Lung (tissue), 12 donors: ENCODE results near the gene TCF20. TPM values are rescaled to one million over a fixed set of nuclear protein-coding genes. Genes with fewer than 3 reads are reported as not detected.
A peak's percentile ranks its signal among the peaks of the same experiment; 100 is the strongest.

Experiments used
- ATAC-seq: fragments of 200-7000 bp; cut with Tn5 transposase; one replicate; pipeline ENCODE4 v1.9.1; 2020; ENCODE audit warnings: moderate number of reproducible peaks; ENCODE audit not compliant: insufficient read depth, low FRiP score
- DNase-seq, 3 donors: peaks; one replicate each; pipeline ENCODE4 v3.0.0-alpha.2; 2013 to 2017
- H3K27ac ChIP-seq, 2 donors: one replicate each; pipeline ENCODE4 v1.5.1; 2013; ENCODE audit warnings: mild to moderate bottlenecking in 2 of 2, moderate library complexity in 2 of 2, control low read depth in 1 of 2, inconsistent platforms in 1 of 2, low read depth in 1 of 2, low read length in 1 of 2
- H3K27me3 ChIP-seq, 3 donors: one replicate each; pipeline ENCODE4 v1.5.1; 2013; ENCODE audit warnings: low read length in 2 of 3; ENCODE audit not compliant: control insufficient read depth in 3 of 3, insufficient read depth in 3 of 3
- H3K36me3 ChIP-seq, 4 donors: one replicate each; pipeline ENCODE4 v1.5.1; 2013; ENCODE audit warnings: low read length in 4 of 4, mild to moderate bottlenecking in 1 of 4, moderate library complexity in 1 of 4; ENCODE audit not compliant: control insufficient read depth in 4 of 4, insufficient read depth in 4 of 4
- H3K4me1 ChIP-seq, 5 donors: one replicate each; pipeline ENCODE4 v1.5.1; 2013; ENCODE audit warnings: low read length in 5 of 5, mild to moderate bottlenecking in 2 of 5, moderate library complexity in 1 of 5; ENCODE audit not compliant: control insufficient read depth in 5 of 5, insufficient read depth in 5 of 5
- H3K4me3 ChIP-seq: one replicate; pipeline ENCODE4 v1.5.1; 2013; ENCODE audit warnings: mild to moderate bottlenecking, control low read depth, moderate library complexity
- H3K9ac ChIP-seq, 2 donors: one replicate each; pipeline ENCODE4 v1.5.1; 2013; ENCODE audit warnings: low read length in 2 of 2, control low read depth in 1 of 2; ENCODE audit not compliant: insufficient read depth in 1 of 2
- H3K9me3 ChIP-seq, 4 donors: one replicate each; pipeline ENCODE4 v1.5.1; 2013; ENCODE audit warnings: low read length in 3 of 4, mild to moderate bottlenecking in 1 of 4, moderate library complexity in 1 of 4; ENCODE audit not compliant: control insufficient read depth in 4 of 4, insufficient read depth in 3 of 4
- CTCF ChIP-seq: IDR thresholded peaks from 2 replicates; pipeline ENCODE4 v1.5.1; 2012; ENCODE audit warnings: mild to moderate bottlenecking; ENCODE audit errors: control extremely low read depth, extremely low read depth
- WGBS, 2 donors: extraction: QIAGEN DNeasy Blood & Tissue Kit; methylation state at CpG; one replicate each; pipeline ENCODE4 v1.1.7; 2013; 5-methylcytosine and 5-hydroxymethylcytosine counted together
- polyA plus RNA-seq, 2 donors: library from polyadenylated mRNA; stranded (reverse); fragments of 200-250 nt; gene quantifications; one replicate each; pipeline ENCODE4 v1.2.1, GENCODE V29; 2013
- total RNA-seq, 2 donors: library from RNA; depleted of rRNA in 1 of 2; stranded (reverse); fragments of >200 nt in 1 of 2; gene quantifications; one replicate each; pipeline ENCODE4 v1.2.1, GENCODE V29; 2014 to 2021
- donor health status: control.
- donor health status: control.
- donor health status: Bipolar disorder and iron deficiency.
- donor health status: healthy.
- donor health status: DM: yes; HTN: yes; CAD: no.

Gene TCF20
- total and polyA plus RNA-seq, 4 donors: 9.7 to 41.5 (median 22.7) TPM

- Histone ChIP-seq H3K4me1 (peaks cover 0 to 24% (median 4%) of the 10 kb centered on the region in 5 donors), H3K27me3 (no peaks in the 10 kb centered on the region), H3K27ac (no peak overlapping the region), H3K4me3 (no peak overlapping the region), H3K9ac (no peak overlapping the region), H3K9me3 (no peaks in the 10 kb centered on the region), H3K36me3 (peaks cover 0 to 1% (median 0%) of the 10 kb centered on the region in 4 donors)
- ATAC-seq: no peak
- TF ChIP-seq CTCF: no peak
- WGBS, 2 donors: 93 to 98% methylated on average over 5 of the region's 5 CpGs
- DNase-seq: no peak
Observed at GRCh38 chr22:42263944-42264343, 6.5 kb downstream of the TCF20 start.

- no peak overlapping the region for H3K9ac ChIP-seq
- no peaks in the 10 kb centered on the region for H3K9me3 ChIP-seq
- H3K36me3 ChIP-seq: peaks cover 0 to 1% (median 0%) of the 10 kb centered on the region in 4 donors
- no peak for TF ChIP-seq CTCF
- H3K4me3 ChIP-seq: no peak overlapping the region
- ATAC-seq (no peak), DNase-seq (no peak)
- H3K27me3 ChIP-seq: no peaks in the 10 kb centered on the region
- H3K4me1 ChIP-seq: peaks cover 0 to 28% (median 4%) of the 10 kb centered on the region in 5 donors
- WGBS, 2 donors: 37 to 43% methylated on average over 4 of the region's 4 CpGs
- no peak overlapping the region for H3K27ac ChIP-seq
Observed at GRCh38 chr22:42262964-42263363, 7.5 kb downstream of the TCF20 start.

- peak in 2 of 3 donors; percentile 59 to 80 for DNase-seq
- peaks cover 0 to 1% (median 0%) of the 10 kb centered on the region in 4 donors for H3K36me3 ChIP-seq
- no peak for TF ChIP-seq CTCF
- H3K4me3 ChIP-seq: no peak overlapping the region
- H3K9me3 ChIP-seq: no peaks in the 10 kb centered on the region
- peaks cover 0 to 34% (median 11%) of the 10 kb centered on the region in 5 donors for H3K4me1 ChIP-seq
- no peak overlapping the region for H3K27ac ChIP-seq
- no peaks in the 10 kb centered on the region for H3K27me3 ChIP-seq
- 67 to 74% methylated on average over 1 of the region's 1 CpG for WGBS, 2 donors
- ATAC-seq: no peak
- no peak overlapping the region for H3K9ac ChIP-seq
Observed at GRCh38 chr22:42261296-42261695, 9.2 kb downstream of the TCF20 start.

- Histone ChIP-seq H3K9ac (peak overlapping the region in 1 of 2 donors; percentile 42), H3K9me3 (no peaks in the 10 kb centered on the region), H3K36me3 (peaks cover 0 to 4% (median 0%) of the 10 kb centered on the region in 4 donors), H3K4me3 (no peak overlapping the region), H3K27ac (no peak overlapping the region), H3K4me1 (peaks cover 0 to 26% (median 19%) of the 10 kb centered on the region in 5 donors), H3K27me3 (no peaks in the 10 kb centered on the region)
- no peak for TF ChIP-seq CTCF
- ATAC-seq (no peak), DNase-seq (no peak)
- 80 to 83% methylated on average over 5 of the region's 5 CpGs for WGBS, 2 donors
Observed at GRCh38 chr22:42258126-42258525, 12.3 kb downstream of the TCF20 start.
